Mucosa of descending colon (tissue), 3 donors: ENCODE measurements around the gene YES1. TPM values are rescaled to one million over a fixed set of nuclear protein-coding genes. Genes with fewer than 3 reads are reported as not detected.

Source experiments
- ATAC-seq: fragments of 200-7000 bp; cut with Tn5 transposase; one replicate; pipeline ENCODE4 v1.9.1; 2020; ENCODE audit warnings: mild to moderate bottlenecking, moderate library complexity
- DNase-seq, 3 donors: peaks; one replicate each; pipeline ENCODE4 v3.0.0-alpha.2; 2020
- H3K36me3 ChIP-seq: fragments of 200-600 bp; one replicate; pipeline ENCODE4 v1.8.0; 2021; ENCODE audit warnings: low read depth, mild to moderate bottlenecking
- H3K4me1 ChIP-seq: fragments of 200-600 bp; one replicate; pipeline ENCODE4 v1.8.0; 2021; ENCODE audit warnings: low read depth, mild to moderate bottlenecking
- H3K4me3 ChIP-seq: fragments of 200-600 bp; one replicate; pipeline ENCODE4 v1.8.0; 2021; ENCODE audit warnings: mild to moderate bottlenecking
- H3K9me3 ChIP-seq: fragments of 200-600 bp; one replicate; pipeline ENCODE4 v1.8.0; 2021; ENCODE audit warnings: mild to moderate bottlenecking
- CTCF ChIP-seq: fragments of 200-600 bp; IDR thresholded peaks from one replicate; pipeline ENCODE4 v1.8.0; 2022; ENCODE audit warnings: antibody characterized with exemption, mild to moderate bottlenecking
- intact Hi-C, 2 donors: fragments of 100-400 bp; cut with DNase I in 1 of 2; cut with micrococcal nuclease in 1 of 2; formaldehyde crosslinking; loops; one replicate each; pipeline versions ENCODE4 v1.11.0 to v1.11.1; 2022; cut with DNase I, micrococcal nuclease
- total RNA-seq, 3 donors: library from RNA; stranded (reverse); fragmentation: NEBNext Ultra II Directional in 2 of 3; extraction: Animal tissue kit (Norgen Biotek cat#: 25700) in 2 of 3; gene quantifications; one replicate each; pipeline versions ENCODE4 v1.2.1 to v1.2.4, GENCODE V29; 2021 to 2023
- donor health status: DM: no; HTN: no; CAD: no; lungs with moderate emphysema.
- donor health status: DM: no; HTN: no; CAD: no.
- donor health status: DM: no; HTN: yes; CAD: no.

Gene YES1
- total RNA-seq, 3 donors from 2014 or later = 48.2 to 63.2 (median 52.2) TPM

DNA sequence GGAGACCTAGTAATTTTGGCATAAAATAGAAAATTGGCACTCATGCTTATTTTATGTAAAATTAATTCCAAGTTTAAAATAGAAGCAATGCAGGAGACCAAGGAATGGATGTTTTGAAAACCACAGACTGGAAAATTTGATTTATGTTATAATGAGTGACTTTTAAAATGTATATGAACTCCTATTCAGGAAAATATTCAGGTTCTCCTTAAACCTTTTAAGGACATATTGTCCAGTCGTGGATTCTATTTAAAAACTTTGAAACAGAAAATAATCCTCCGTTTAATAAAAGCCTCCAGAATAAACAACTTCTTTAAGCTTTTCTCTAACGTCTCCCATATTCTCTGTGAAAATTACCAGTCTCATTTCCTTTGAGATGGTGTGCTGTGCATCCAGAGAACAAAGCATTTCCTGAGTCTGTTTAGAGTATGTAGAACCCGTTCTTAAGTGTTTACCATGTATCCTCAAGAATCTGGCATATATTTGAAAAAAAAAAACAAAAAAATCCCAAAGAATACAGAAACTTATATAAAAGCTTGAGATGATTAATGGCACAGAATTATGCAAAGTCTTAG, 8.6 kb upstream of the YES1 start:
- no peak for TF ChIP-seq CTCF
- intact Hi-C loops = no loop called here
- H3K4me1 ChIP-seq = no peaks in the 10 kb centered on the region
- ATAC-seq (no peak), DNase-seq (no peak)
- H3K9me3 ChIP-seq = no peaks in the 10 kb centered on the region
- H3K4me3 ChIP-seq = no peak overlapping the region
- H3K36me3 ChIP-seq = no peaks in the 10 kb centered on the region

DNA sequence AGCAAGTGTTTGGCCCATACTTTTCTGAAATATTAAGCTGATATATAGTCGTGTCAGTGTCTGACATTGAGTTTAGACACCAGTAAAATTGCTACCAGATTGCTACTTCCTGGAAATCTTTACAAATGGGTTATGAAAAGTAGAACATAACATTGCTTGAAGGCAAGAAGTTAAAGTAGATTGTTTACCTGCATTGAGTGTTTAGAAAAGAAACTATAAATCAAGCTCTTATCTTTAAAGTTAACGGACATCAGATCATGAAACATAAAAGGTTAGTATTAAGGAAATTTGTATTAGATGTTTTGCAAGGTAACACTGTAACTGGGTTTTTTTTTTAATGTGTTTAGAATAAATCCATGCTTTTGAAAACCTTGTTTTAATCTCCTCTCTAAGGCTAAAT, 4.8 kb upstream of the YES1 start:
- H3K36me3 ChIP-seq = no peaks in the 10 kb centered on the region
- no peaks in the 10 kb centered on the region for H3K9me3 ChIP-seq
- H3K4me3 ChIP-seq = no peak overlapping the region
- TF ChIP-seq CTCF = no peak
- intact Hi-C loops = no loop called here
- ATAC-seq (no peak), DNase-seq (no peak)
- H3K4me1 ChIP-seq = peaks cover 4% of the 10 kb centered on the region

- intact Hi-C loops = no loop called here
- DNase-seq (no peak), ATAC-seq (no peak)
- no peak overlapping the region for H3K4me3 ChIP-seq
- no peak for TF ChIP-seq CTCF
- no peaks in the 10 kb centered on the region for H3K36me3 ChIP-seq
- H3K4me1 ChIP-seq = peaks cover 4% of the 10 kb centered on the region
- H3K9me3 ChIP-seq = no peaks in the 10 kb centered on the region
These were observed 4.1 kb upstream of the YES1 start for GRCh38 chr18:816088-816653.

DNA sequence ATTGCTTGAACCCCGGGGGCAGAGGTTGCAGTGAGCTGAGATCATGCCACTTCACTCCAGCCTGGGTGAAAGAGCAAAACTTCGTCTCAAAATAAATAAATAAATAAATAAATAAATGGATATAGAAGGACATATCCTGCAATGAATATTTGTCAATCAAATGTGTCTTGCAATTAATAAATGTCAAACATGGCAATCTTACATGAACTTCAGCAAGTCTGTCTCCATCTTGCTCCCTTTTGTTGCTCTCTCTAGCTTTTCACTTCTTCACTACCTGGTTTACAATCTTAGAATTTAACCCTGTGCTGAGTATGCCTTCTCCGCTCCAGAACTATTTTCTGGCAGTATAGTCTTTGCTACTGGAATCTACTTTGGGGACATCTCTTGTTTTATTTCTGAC, 3.3 kb upstream of the YES1 start:
- H3K9me3 ChIP-seq = no peaks in the 10 kb centered on the region
- H3K4me1 ChIP-seq = peaks cover 9% of the 10 kb centered on the region
- TF ChIP-seq CTCF = no peak
- H3K36me3 ChIP-seq = no peaks in the 10 kb centered on the region
- no peak overlapping the region for H3K4me3 ChIP-seq
- intact Hi-C loops = no loop called here
- no peak for ATAC-seq
- DNase-seq = no peak

- ATAC-seq (no peak), DNase-seq (peak in 1 of 3 donors; percentile 31)
- Histone ChIP-seq H3K9me3 (no peaks in the 10 kb centered on the region), H3K4me1 (peaks cover 13% of the 10 kb centered on the region), H3K36me3 (no peaks in the 10 kb centered on the region), H3K4me3 (no peak overlapping the region)
- intact Hi-C loops = no loop called here
- TF ChIP-seq CTCF = no peak
These were observed 2.5 kb upstream of the YES1 start for GRCh38 chr18:814300-815084.
